NCI-H2196 treated with DMSO at 0.1 percent for 48 hours (cell line): Measurements from ENCODE around the gene NDUFAF4.

Source experiments
- DNase-seq: peaks from one replicate; lab custom pipeline; 2025; ENCODE audit not compliant: unreplicated experiment; lab: John Stamatoyannopoulos, UW

NDUFAF4 gene

DNA sequence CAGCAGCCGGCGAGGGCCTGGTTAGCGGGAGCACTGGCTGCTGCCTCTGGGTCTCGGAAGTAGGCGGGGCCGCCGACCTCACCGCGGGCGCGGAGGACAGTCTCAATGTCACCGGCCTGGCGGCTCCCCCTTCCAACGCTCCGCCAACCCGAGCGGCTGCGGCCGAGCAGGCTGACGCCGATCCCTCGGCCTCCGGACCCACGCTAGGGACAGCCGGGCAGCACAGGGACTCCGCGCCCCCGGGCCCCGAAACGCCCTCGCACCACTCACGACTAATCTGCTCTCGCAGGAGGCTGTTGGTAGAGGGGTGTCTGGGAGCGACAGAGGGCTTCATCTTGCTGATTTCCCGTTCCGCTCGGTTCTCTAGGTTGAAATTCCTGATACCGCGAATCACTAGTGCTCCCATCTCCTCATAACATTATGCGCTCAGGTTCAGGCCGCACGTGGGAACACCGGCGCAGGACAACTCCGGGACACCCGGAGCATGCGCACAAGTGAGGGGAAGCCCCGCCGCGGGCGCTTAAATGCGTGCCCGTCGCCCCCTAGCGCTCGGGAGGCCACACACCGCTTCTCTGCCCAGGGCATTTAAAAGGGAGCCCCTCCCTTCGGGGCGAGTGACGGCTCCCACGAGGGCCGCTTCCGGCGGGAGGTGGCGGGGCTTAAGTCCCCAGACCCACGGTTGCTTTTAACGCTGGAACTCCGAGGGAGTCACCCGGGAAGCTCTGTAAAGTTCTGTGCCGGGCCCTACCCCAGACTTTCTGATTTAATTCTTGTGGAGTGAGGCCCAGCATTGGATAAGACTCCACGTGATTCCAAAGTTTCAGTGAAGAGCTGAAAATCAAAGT, at the start of gene NDUFAF4:
NDUFAF4 (minus strand) TSS at position 496 of the 845 bp plus-strand sequence; CDS start at position 406, 90 bp downstream.
- DNase-seq: peak; percentile 92

DNA sequence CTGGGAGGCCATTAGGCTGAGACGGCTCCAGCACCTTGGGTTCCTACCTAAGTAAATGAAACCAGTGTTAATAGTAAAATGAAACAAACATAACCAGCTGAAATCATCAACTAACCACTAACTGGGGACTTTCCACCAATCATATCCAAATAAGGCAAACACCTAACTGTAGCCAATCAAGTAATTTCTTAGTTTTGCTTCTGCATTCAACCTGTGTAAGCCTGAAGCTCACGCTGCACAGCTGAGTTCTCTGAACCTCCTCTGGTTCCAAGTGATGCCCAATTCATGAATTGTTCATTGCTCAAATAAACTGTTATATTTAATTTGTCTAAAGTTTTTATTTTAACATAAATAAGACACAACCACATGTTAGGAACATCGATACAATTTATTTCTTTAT, 49.4 kb upstream of the NDUFAF4 start:
- no peak for DNase-seq

DNA sequence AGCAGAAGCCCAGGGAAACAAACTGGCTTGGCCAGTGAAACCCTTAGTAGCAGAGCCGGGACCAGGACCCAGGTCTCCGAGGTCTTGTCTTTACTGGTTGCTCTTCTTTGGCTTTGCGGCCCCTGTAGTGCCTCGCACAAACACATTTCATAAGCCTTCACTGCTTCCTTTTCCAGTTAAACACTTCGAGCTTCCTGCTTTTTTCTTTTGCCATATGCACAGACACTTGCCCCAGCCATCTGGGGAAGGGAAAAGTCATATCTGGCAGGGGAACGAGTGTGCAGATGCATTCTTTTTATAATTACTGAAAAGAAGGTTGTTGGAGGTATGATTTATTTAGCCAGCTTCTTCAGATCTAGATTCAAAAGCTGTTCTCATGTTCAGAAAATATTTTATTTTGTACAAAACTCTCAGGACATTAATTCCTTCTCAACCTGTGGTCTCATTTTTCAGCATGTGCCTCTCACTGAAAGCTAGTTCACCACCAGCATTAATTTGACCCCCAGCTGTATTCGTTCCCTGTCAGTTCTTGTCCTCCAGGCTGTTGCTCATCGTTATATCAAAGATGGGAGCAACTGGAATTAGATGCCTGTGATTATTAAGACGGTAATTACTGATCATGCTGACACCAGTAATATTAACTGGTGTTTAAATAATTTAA, 46.0 kb upstream of the NDUFAF4 start:
- no peak for DNase-seq

GRCh38 chr6:96942676-96943075, 45.0 kb upstream of the NDUFAF4 start:
- DNase-seq: no peak

GRCh38 chr6:96940322-96940721, 42.6 kb upstream of the NDUFAF4 start:
- no peak for DNase-seq

- no peak for DNase-seq
These were observed 41.5 kb upstream of the NDUFAF4 start for GRCh38 chr6:96939007-96939805.

GRCh38 chr6:96934087-96934486, 36.4 kb upstream of the NDUFAF4 start:
- DNase-seq: no peak

DNA sequence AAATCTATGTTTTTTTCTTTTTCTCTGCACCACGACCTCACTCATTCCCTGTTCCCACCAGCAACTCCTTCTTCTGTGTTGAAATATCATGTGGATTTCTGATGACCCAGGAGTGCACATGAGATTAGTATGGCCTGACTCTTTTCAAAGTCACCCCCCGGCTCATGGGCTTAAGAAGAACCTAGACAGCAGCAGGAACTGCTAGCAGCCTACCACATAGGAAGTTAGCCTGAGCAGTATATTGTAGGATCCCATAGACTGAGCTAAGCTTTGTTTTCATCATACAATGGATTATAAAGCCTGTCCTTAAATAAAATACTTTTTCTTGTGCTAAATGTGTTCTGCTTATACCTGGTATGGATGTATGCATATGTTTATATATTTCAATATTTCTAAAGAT, 33.5 kb upstream of the NDUFAF4 start:
- no peak for DNase-seq

DNA sequence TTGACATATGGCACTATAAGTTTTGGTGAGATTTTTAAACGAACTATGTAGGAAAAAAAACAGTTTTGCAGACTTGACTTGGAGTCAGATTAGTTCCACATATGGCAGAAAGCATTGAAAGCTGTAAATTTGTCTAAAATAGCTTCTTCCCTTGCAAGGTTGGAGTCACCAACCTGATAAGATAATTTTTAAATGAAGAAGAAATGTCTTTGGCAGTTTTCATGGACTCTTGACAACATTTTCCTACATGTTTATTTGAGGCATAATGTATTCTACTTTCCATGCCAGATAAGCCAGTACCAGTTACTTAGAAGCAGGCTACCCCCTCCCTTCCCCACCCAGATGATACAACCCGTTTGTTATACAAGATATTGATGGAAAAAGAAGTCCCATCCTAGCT, 32.0 kb upstream of the NDUFAF4 start:
- DNase-seq: no peak

GRCh38 chr6:96927660-96928059, 30.0 kb upstream of the NDUFAF4 start:
- no peak for DNase-seq

GRCh38 chr6:96926425-96926824, 28.7 kb upstream of the NDUFAF4 start:
- DNase-seq: no peak

- no peak for DNase-seq
These were observed 27.6 kb upstream of the NDUFAF4 start for GRCh38 chr6:96925290-96925687.

- no peak for DNase-seq
These were observed 26.3 kb upstream of the NDUFAF4 start for GRCh38 chr6:96923871-96924493.

DNA sequence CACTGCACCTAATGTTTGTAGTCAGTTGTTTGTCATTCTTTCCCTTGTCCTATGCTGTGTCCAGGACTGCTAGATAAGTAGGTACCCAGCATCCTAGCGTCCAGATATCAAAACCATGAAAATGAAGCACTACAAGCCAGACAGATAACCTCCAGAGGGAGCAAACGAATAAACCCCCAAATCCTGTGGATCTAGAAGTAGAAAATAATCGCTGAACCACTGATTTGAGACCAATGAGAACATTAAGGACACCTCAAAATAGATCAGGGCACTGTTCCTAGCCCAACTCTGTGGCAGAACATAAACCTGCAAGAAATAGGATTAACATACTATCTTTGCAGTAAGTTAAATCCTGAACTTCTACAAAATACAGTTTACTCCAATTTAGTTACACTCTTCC, 25.7 kb upstream of the NDUFAF4 start:
- no peak for DNase-seq

DNA sequence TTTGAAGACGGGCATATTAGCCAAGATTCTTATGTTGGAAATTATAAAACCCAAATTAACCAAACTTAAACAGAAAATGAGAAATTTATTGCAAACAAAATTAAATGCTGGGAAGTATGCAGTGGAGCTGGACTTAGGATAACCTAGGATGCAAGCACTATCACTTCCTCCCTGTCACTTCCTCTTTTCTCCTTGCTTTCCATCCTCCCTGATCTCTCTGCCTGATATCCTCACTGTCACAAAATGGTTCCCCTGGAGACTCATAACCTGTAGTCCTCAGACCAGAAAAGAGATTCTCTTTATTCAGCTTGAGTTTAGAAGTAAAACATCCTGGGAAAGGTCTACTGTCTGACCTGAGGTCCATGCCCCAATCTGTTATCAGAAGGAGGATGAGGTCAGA, 19.4 kb upstream of the NDUFAF4 start:
- no peak for DNase-seq

DNA sequence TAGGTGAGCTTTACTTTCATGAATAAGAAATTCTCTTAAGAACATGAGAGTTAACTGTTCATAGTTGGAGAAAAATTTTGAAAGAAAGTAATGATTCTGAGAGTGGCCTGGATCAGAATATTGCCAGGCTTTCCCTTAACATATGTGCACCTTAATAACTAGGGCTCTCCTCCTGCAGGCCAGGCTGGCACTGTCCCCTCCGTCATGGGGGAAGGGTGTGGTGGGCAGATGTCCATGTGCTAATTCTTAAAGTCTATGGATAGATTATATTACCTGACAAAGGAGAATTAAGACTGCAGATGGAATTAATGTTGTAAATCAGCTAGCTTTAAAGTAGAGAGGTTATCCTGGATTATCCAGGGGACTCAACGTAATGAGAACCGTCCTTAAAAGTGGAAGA, 15.9 kb upstream of the NDUFAF4 start:
- DNase-seq: no peak

DNA sequence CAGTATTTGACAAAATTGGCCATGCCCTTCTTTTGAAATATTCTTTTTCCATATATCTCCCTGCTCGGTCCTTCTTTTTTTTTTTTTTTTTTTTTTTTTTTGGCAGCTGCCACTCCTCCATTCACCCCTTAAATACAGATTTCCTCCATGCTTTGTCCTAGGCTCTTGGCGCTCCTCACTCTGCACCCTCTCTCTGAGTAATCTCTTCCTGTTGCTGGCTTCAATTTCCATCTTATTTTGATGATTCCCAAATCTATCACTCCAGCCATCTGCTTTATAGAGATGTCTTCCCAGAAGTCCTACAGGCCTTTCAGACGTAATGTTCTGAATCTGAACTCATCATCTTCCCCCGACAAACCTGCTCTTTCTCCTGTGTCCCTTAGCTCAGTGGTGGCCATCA, 14.1 kb upstream of the NDUFAF4 start:
- no peak for DNase-seq

- DNase-seq: no peak
These were observed 13.5 kb upstream of the NDUFAF4 start for GRCh38 chr6:96911171-96911570.

- DNase-seq: no peak
These were observed 12.1 kb upstream of the NDUFAF4 start for GRCh38 chr6:96909811-96910210.

- no peak for DNase-seq
These were observed 9.8 kb upstream of the NDUFAF4 start for GRCh38 chr6:96907498-96907897.

- DNase-seq: no peak
These were observed 3.2 kb upstream of the NDUFAF4 start for GRCh38 chr6:96900873-96901272.
